Heart right ventricle (tissue), 16 donors: Measurements from ENCODE around the gene BMS1. TPM values are rescaled to one million over a fixed set of nuclear protein-coding genes. Genes with fewer than 3 reads are reported as not detected.

Experiments
- ATAC-seq, 8 donors: fragments of 200-7000 bp; cut with Tn5 transposase; one replicate each; pipeline ENCODE4 v1.9.1; 2020; ENCODE audit warnings: mild to moderate bottlenecking in 8 of 8, moderate library complexity in 8 of 8, moderate number of reproducible peaks in 1 of 8
- DNase-seq, 2 donors: peaks; one replicate each; pipeline ENCODE4 v3.0.0-alpha.2; 2020
- H3K27ac ChIP-seq, 10 donors: fragments of 200-600 bp; sonication (generic) in 2 of 10; one replicate each; pipeline versions ENCODE4 v1.5.0 to v1.8.0; 2020 to 2022; ENCODE audit warnings: mild to moderate bottlenecking in 3 of 10
- H3K27me3 ChIP-seq, 7 donors: fragments of 200-600 bp; one replicate each; pipeline ENCODE4 v1.8.0; 2021 to 2022; ENCODE audit warnings: mild to moderate bottlenecking in 2 of 7
- H3K36me3 ChIP-seq, 9 donors: fragments of 200-600 bp; sonication (generic) in 1 of 9; one replicate each; pipeline versions ENCODE4 v1.5.0 to v1.8.0; 2020 to 2022; ENCODE audit warnings: mild to moderate bottlenecking in 2 of 9
- H3K4me1 ChIP-seq, 9 donors: fragments of 200-600 bp; sonication (generic) in 1 of 9; one replicate each; pipeline versions ENCODE4 v1.5.0 to v1.8.0; 2020 to 2022; ENCODE audit warnings: mild to moderate bottlenecking in 4 of 9
- H3K4me3 ChIP-seq, 10 donors: fragments of 200-600 bp; sonication (generic) in 2 of 10; one replicate each; pipeline versions ENCODE4 v1.5.0 to v1.8.0; 2020 to 2022; ENCODE audit warnings: mild to moderate bottlenecking in 7 of 10, moderate library complexity in 2 of 10
- H3K9me3 ChIP-seq, 11 donors: fragments of 200-600 bp in 10 of 11; sonication (generic) in 2 of 11; one replicate each; pipeline versions ENCODE4 v1.5.0 to v1.8.0; 2013 to 2022; ENCODE audit warnings: mild to moderate bottlenecking in 2 of 11, control low read depth in 1 of 11, moderate library complexity in 1 of 11
- WGBS, 2 donors: extraction: QIAGEN DNeasy Blood & Tissue Kit; methylation state at CpG; one replicate each; pipeline ENCODE4 v1.1.7; 2013; ENCODE audit warnings: inconsistent platforms in 1 of 2; 5-methylcytosine and 5-hydroxymethylcytosine counted together
- intact Hi-C, 10 donors: fragments of 100-400 bp; cut with DNase I; formaldehyde crosslinking; loops; one replicate each; pipeline versions ENCODE4 v1.11.1 to v1.14.2; 2022
- polyA plus RNA-seq, 2 donors: library from polyadenylated mRNA; stranded (reverse); fragments of 200-250 nt; gene quantifications; one replicate each; pipeline ENCODE4 v1.2.3, GENCODE V29; 2013
- total RNA-seq, 10 donors: library from RNA; stranded (reverse); fragmentation: NEBNext Ultra II Directional in 3 of 10; extraction: Animal tissue kit (Norgen Biotek cat#: 25700) in 3 of 10; gene quantifications; one replicate each; pipeline versions ENCODE4 v1.2.1 to v1.2.4, GENCODE V29; 2021 to 2023
- TF ChIP-seq, protein P1 (sequence below), 9 donors: fragments of 200-600 bp; sonication (generic) in 2 of 9; IDR thresholded peaks; one replicate each; pipeline versions ENCODE4 v1.5.0 to v1.8.0; 2021 to 2022; ENCODE audit warnings: antibody characterized with exemption in 9 of 9, mild to moderate bottlenecking in 5 of 9, moderate library complexity in 1 of 9
- donor health status: Arrhythmogenic right ventricular cardiomyopathy.
- donor health status: ischemic (EF 13 %, LVEDD 7.1; RV severe dilation, severe dysfunction).
- donor health status: healthy with polysubstance abuse.
- donor health status: DM: no; HTN: yes; CAD: no.
- donor health status: DM: no; HTN: no; CAD: no.
- donor health status: ischemic (EF 25% LVEDD 6.9; RV normal size, moderate dysfunction).
- donor health status: ischemic (EF 25% LVEDD 5.7; RV mildly dilated, moderate dysfunction).
- donor health status: healthy.
- donor health status: DM: yes; HTN: yes; CAD: no.
- donor health status: Ischemic cardiomyopathy.
- donor health status: ischemic (EF 35%, LVEDD 5.7; RV mildly dilated, moderate dysfunction).
- donor health status: nonischemic (EF 11% LVEDD 7.7; RV severe dilation, severe dysfunction).
- donor health status: DM: yes; HTN: yes; CAD: no.
- donor health status: PGD.
- donor health status: ischemic (EF 29% LVEDD 5.4; RV normal size, mild dysfunction).
- donor health status: nonischemic (EF 23%, LVEDD 6.1; RV moderate dilation, normal function).

The BMS1 gene
- total and polyA plus RNA-seq, 12 donors: 8.0 to 16.5 (median 13.2) TPM

DNA sequence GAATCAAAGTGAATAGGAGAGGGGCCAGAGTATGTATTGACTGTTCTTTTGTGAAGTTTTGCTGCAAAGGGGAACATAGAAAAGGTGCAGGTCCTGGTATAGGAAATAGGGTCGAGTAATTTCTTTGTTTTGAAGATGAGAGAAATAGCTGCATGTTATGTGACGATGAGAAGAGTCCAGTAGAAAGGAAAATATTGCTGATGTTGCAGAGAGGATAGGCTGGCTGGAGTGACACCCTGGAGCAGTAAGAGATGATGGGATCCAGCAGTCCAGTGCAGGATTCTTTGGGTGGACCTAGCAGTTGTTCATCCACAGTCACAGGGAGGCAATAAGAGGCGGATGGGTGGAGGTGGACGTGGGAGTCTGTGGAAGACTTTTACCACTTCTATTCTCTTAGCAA, 2.1 kb upstream of the BMS1 start:
- Histone ChIP-seq H3K27me3 (peaks cover 0 to 21% (median 12%) of the 10 kb centered on the region in 7 donors), H3K4me3 (no peak overlapping the region), H3K27ac (no peak overlapping the region), H3K4me1 (peaks cover 0 to 21% (median 13%) of the 10 kb centered on the region in 9 donors), H3K9me3 (no peaks in the 10 kb centered on the region), H3K36me3 (peaks cover 0 to 15% (median 10%) of the 10 kb centered on the region in 9 donors)
- intact Hi-C loops: no loop called here
- TF ChIP-seq, protein P1, sequence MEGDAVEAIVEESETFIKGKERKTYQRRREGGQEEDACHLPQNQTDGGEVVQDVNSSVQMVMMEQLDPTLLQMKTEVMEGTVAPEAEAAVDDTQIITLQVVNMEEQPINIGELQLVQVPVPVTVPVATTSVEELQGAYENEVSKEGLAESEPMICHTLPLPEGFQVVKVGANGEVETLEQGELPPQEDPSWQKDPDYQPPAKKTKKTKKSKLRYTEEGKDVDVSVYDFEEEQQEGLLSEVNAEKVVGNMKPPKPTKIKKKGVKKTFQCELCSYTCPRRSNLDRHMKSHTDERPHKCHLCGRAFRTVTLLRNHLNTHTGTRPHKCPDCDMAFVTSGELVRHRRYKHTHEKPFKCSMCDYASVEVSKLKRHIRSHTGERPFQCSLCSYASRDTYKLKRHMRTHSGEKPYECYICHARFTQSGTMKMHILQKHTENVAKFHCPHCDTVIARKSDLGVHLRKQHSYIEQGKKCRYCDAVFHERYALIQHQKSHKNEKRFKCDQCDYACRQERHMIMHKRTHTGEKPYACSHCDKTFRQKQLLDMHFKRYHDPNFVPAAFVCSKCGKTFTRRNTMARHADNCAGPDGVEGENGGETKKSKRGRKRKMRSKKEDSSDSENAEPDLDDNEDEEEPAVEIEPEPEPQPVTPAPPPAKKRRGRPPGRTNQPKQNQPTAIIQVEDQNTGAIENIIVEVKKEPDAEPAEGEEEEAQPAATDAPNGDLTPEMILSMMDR (IDR thresholded peaks at IDR 0.05): no peak
- DNase-seq (no peak), ATAC-seq (no peak)
- 87 to 92% methylated on average over 4 of the region's 4 CpGs for WGBS, 2 donors

DNA sequence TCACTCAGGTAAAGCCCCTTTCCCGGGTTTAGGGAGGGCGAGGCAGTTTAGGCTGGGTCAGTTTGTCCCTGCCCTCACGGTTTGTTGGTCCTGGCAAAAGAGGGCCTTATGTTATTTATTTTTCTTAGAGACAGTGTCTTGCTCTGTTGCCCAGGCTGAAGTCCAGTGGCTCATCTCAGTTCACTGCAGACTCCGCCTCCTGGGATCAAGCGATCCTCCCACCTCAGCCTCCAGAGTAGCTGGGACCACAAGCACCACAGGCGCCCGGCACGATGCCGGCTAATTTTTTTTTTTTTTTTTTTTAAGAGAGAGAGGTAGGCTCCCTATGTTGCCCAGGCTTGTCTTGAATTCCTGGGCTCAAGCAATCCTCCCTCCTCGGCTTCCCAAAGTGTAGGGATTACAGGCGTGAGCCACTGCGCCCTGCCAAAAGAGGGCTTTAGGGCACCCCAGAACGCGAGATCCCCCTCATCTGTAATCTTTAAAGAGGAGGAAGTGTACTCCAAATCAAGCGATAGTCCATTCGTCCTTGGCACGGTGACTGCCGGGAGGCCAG, 626 bp upstream of the BMS1 start:
- peaks cover 0 to 21% (median 13%) of the 10 kb centered on the region in 9 donors for H3K4me1 ChIP-seq
- intact Hi-C loops: loop anchor here in 4 of 10 donors (1.0 to 2.0 kb wide), 5 partner anchors 27 to 144 kb away; partner anchors contain the start of gene ZNF33B (in 2 of the 4)
- no peaks in the 10 kb centered on the region for H3K9me3 ChIP-seq
- peak in 1 of 2 donors; percentile 7 for DNase-seq
- H3K36me3 ChIP-seq: peaks cover 0 to 30% (median 23%) of the 10 kb centered on the region in 9 donors
- WGBS, 2 donors: 30 to 34% methylated on average over 18 of the region's 18 CpGs
- peak overlapping the region; percentile 63 to 92 (median 76) for H3K4me3 ChIP-seq
- TF ChIP-seq, protein P1 (IDR thresholded peaks at IDR 0.05): no peak
- ATAC-seq: peak in 7 of 8 donors; percentile 1 to 57 (median 9)
- H3K27me3 ChIP-seq: peaks cover 0 to 8% (median 0%) of the 10 kb centered on the region in 7 donors
- H3K27ac ChIP-seq: peak overlapping the region; percentile 87 to 99 (median 94)

DNA sequence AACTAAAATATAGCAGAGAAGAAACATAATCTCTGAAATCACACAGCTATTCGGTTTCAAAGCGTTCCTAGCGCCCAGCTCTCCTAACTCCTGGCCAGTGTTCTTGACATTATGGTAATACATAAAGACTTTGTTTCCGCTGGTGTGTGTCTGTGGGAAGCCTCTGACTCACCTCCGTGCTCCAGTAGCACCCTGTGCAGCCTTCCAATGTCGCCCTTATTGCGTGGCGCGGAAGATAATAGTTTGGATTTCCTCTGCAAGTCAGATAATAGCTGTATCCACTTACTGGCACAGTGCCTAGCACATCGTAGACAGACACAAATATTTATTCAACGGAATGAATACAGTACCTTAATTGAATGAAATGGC, 570 bp downstream of the BMS1 start:
- Histone ChIP-seq H3K9me3 (no peaks in the 10 kb centered on the region), H3K4me1 (peaks cover 0 to 21% (median 13%) of the 10 kb centered on the region in 9 donors), H3K27me3 (peaks cover 0 to 3% (median 0%) of the 10 kb centered on the region in 7 donors), H3K4me3 (peak overlapping the region; percentile 63 to 92 (median 76)), H3K27ac (peak overlapping the region; percentile 87 to 99 (median 94)), H3K36me3 (peaks cover 0 to 42% (median 33%) of the 10 kb centered on the region in 9 donors)
- peak in 1 of 2 donors; percentile 24 for DNase-seq
- 1% methylated on average over 11 of the region's 11 CpGs for WGBS, 2 donors
- TF ChIP-seq, protein P1 (IDR thresholded peaks at IDR 0.05): no peak
- ATAC-seq: peak in 4 of 8 donors; percentile 22 to 45 (median 38)
- intact Hi-C loops: loop anchor here in 3 of 10 donors (2.0 kb wide), 3 partner anchors 28 to 144 kb away; partner anchors contain the start of gene ZNF33B (in 1 of the 3)

DNA sequence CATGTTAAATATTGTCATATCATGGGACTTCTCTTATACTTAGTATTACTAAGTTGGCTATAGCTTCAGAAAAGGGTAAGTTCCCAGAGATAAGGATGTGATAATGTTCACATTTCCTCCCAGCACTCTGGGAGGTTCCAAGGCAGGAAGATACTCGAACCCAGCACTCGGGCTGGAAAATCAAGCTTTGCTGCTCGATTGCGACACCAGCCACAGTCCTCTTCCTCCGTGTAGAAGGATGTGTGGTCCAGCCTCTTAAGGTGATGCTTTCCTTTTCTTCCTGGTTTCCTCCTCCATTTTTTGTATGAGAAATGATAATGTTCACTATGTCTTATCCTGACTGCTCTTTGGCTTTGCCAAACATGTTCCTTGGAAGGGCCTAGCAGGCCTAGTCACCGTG, 3.2 kb downstream of the BMS1 start:
- 88 to 92% methylated on average over 6 of the region's 6 CpGs for WGBS, 2 donors
- ATAC-seq (no peak), DNase-seq (no peak)
- Histone ChIP-seq H3K9me3 (no peaks in the 10 kb centered on the region), H3K27me3 (no peaks in the 10 kb centered on the region), H3K36me3 (peaks cover 0 to 68% (median 48%) of the 10 kb centered on the region in 9 donors), H3K4me3 (no peak overlapping the region), H3K4me1 (peaks cover 0 to 21% (median 13%) of the 10 kb centered on the region in 9 donors), H3K27ac (no peak overlapping the region)
- TF ChIP-seq, protein P1 (IDR thresholded peaks at IDR 0.05): no peak
- intact Hi-C loops: no loop called here
